ENCODE data around the gene OTOP3. TPM values are rescaled to one million over a fixed set of nuclear protein-coding genes. Genes with fewer than 3 reads are reported as not detected.
A peak's percentile ranks its signal among the peaks of the same experiment; 100 is the strongest.

Gene OTOP3
- 1 to 10 TPM in 1 of 2 donors, under 1 TPM in 1; 0.66 to 2.3 TPM for total RNA-seq

- peak; percentile 76 for ATAC-seq
- Histone ChIP-seq H3K27me3 (peaks cover 0 to 7% of the 10 kb centered on the region in 2 donors), H3K9me3 (no peaks in the 10 kb centered on the region), H3K27ac (no peak within 1 kb of the TSS), H3K4me1 (peaks cover 14% of the 10 kb centered on the region), H3K4me3 (no peak within 1 kb of the TSS), H3K36me3 (replicated peaks in 1 of 2; ENCODE audit: insufficient read depth in 1 of 2, low read depth in 2 of 2) (no peaks in the 10 kb centered on the region)
- intact Hi-C loops (cut with DNase I) = no loop called here
- 5 to 10% methylated on average over 2 to 73 of the region's 78 CpGs for WGBS, 2 donors
- DNase-seq = peak in 1 of 4 donors; percentile 37
- TF ChIP-seq CTCF (IDR thresholded peaks at IDR 0.05) = no peak
Observed at GRCh38 chr17:74935585-74936469, at the start of gene OTOP3. TSS of gene OTOP3 (plus strand) at chr17:74935898. CDS start at chr17:74935922, 24 bp downstream.

- Histone ChIP-seq H3K9me3 (no peaks in the 10 kb centered on the region), H3K27me3 (no peaks in the 10 kb centered on the region), H3K36me3 (replicated peaks in 1 of 2; ENCODE audit: insufficient read depth in 1 of 2, low read depth in 2 of 2) (no peaks in the 10 kb centered on the region), H3K4me3 (no peak overlapping the region), H3K4me1 (peaks cover 13% of the 10 kb centered on the region), H3K27ac (no peak overlapping the region)
- WGBS, 2 donors = 54% methylated on average over 11 to 13 of the region's 13 CpGs
- DNase-seq (no peak), ATAC-seq (no peak)
- intact Hi-C loops (cut with DNase I) = no loop called here
- no peak for TF ChIP-seq CTCF (IDR thresholded peaks at IDR 0.05)
- no peak for TF ChIP-seq POLR2A (IDR thresholded peaks at IDR 0.05)
Observed at GRCh38 chr17:74888469-74888868, 47.2 kb upstream of the OTOP3 start.

- ATAC-seq (no peak), DNase-seq (no peak)
- intact Hi-C loops (cut with DNase I) = no loop called here
- H3K4me1 ChIP-seq = peaks cover 18% of the 10 kb centered on the region
- H3K9me3 ChIP-seq = no peaks in the 10 kb centered on the region
- no peaks in the 10 kb centered on the region for H3K36me3 ChIP-seq (replicated peaks in 1 of 2; ENCODE audit: insufficient read depth in 1 of 2, low read depth in 2 of 2)
- 87 to 91% methylated on average over 6 to 7 of the region's 7 CpGs for WGBS, 2 donors
- no peaks in the 10 kb centered on the region for H3K27me3 ChIP-seq
- H3K4me3 ChIP-seq = no peak overlapping the region
- TF ChIP-seq POLR2A (IDR thresholded peaks at IDR 0.05) (no peak), CTCF (IDR thresholded peaks at IDR 0.05) (no peak)
- no peak overlapping the region for H3K27ac ChIP-seq
Observed at GRCh38 chr17:74890554-74890953, 45.1 kb upstream of the OTOP3 start.

GRCh38 chr17:74892013-74892841, 43.5 kb upstream of the OTOP3 start:
- H3K27ac ChIP-seq = no peak overlapping the region
- peaks cover 18% of the 10 kb centered on the region for H3K4me1 ChIP-seq
- 49 to 63% methylated on average over 7 to 20 of the region's 20 CpGs for WGBS, 2 donors
- TF ChIP-seq POLR2A (IDR thresholded peaks at IDR 0.05) (no peak), CTCF (IDR thresholded peaks at IDR 0.05) (no peak)
- H3K9me3 ChIP-seq = no peaks in the 10 kb centered on the region
- intact Hi-C loops (cut with DNase I) = no loop called here
- H3K27me3 ChIP-seq = no peaks in the 10 kb centered on the region
- no peaks in the 10 kb centered on the region for H3K36me3 ChIP-seq (replicated peaks in 1 of 2; ENCODE audit: insufficient read depth in 1 of 2, low read depth in 2 of 2)
- peak in 3 of 4 donors; percentile 56 to 74 (median 65) for DNase-seq
- ATAC-seq = peak; percentile 51
- H3K4me3 ChIP-seq = no peak overlapping the region

Data from body of pancreas (tissue), 4 donors.